AG09309 (cell line): ENCODE results near the gene TBR1.

Source experiments
- DNase-seq: peaks from one replicate; pipeline ENCODE4 v3.0.0-alpha.2; 2010; ENCODE audit warnings: low read depth
- H3K4me3 ChIP-seq: 2 replicates; pipeline ENCODE4 v1.5.1; 2011; ENCODE audit warnings: mild to moderate bottlenecking, low read depth, low read length, moderate library complexity; ENCODE audit not compliant: control insufficient read depth
- TF ChIP-seq, protein P1 (sequence below): IDR thresholded peaks from 2 replicates; pipeline ENCODE4 v1.5.1; 2011; ENCODE audit warnings: mild to moderate bottlenecking, low read depth, low read length, inconsistent platforms; ENCODE audit not compliant: insufficient read depth, control insufficient read depth; ENCODE audit errors: missing control alignments

The TBR1 gene

DNA sequence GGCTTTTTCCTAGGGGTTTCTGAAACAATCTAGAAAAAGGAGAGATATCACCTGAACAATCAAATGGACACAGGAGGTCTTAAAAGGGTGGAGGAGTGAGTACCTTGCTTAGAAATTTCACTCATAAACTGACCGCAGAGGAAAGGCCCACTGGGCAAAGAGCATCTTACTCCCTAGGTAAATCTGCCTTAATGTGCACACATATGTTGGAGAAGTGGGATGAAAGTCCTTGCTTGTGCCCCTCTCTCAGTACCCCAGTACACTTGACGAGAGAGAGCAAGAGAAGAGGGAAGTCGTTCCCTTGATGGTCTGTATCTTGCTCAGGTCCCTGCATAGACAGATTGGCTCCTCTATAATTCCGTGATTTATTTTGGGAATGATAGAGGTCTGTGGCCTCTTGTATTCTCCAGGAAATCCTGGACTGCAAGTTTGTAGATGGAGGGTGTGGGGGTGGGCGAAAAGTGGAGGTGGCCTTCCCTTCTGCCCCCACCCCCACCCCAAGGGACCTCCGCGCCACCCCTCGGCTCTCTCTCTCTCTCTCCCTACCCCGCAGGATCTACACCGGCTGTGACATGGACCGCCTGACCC is 6.8 kb downstream of the TBR1 start:
- TF ChIP-seq, protein P1, sequence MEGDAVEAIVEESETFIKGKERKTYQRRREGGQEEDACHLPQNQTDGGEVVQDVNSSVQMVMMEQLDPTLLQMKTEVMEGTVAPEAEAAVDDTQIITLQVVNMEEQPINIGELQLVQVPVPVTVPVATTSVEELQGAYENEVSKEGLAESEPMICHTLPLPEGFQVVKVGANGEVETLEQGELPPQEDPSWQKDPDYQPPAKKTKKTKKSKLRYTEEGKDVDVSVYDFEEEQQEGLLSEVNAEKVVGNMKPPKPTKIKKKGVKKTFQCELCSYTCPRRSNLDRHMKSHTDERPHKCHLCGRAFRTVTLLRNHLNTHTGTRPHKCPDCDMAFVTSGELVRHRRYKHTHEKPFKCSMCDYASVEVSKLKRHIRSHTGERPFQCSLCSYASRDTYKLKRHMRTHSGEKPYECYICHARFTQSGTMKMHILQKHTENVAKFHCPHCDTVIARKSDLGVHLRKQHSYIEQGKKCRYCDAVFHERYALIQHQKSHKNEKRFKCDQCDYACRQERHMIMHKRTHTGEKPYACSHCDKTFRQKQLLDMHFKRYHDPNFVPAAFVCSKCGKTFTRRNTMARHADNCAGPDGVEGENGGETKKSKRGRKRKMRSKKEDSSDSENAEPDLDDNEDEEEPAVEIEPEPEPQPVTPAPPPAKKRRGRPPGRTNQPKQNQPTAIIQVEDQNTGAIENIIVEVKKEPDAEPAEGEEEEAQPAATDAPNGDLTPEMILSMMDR = no peak
- no peak overlapping the region for H3K4me3 ChIP-seq
- no peak for DNase-seq

DNA sequence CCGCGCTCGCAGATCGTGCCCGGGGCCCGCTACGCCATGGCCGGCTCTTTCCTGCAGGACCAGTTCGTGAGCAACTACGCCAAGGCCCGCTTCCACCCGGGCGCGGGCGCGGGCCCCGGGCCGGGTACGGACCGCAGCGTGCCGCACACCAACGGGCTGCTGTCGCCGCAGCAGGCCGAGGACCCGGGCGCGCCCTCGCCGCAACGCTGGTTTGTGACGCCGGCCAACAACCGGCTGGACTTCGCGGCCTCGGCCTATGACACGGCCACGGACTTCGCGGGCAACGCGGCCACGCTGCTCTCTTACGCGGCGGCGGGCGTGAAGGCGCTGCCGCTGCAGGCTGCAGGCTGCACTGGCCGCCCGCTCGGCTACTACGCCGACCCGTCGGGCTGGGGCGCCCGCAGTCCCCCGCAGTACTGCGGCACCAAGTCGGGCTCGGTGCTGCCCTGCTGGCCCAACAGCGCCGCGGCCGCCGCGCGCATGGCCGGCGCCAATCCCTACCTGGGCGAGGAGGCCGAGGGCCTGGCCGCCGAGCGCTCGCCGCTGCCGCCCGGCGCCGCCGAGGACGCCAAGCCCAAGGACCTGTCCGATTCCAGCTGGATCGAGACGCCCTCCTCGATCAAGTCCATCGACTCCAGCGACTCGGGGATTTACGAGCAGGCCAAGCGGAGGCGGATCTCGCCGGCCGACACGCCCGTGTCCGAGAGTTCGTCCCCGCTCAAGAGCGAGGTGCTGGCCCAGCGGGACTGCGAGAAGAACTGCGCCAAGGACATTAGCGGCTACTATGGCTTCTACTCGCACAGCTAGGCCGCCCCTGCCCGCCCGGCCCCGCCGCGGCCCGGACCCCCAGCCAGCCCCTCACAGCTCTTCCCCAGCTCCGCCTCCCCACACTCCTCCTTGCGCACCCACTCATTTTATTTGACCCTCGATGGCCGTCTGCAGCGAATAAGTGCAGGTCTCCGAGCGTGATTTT is 7.6 kb downstream of the TBR1 start:
- TF ChIP-seq, protein P1 = no peak
- no peak overlapping the region; the same call in 1 of the 2 replicates for H3K4me3 ChIP-seq
- DNase-seq = no peak

DNA sequence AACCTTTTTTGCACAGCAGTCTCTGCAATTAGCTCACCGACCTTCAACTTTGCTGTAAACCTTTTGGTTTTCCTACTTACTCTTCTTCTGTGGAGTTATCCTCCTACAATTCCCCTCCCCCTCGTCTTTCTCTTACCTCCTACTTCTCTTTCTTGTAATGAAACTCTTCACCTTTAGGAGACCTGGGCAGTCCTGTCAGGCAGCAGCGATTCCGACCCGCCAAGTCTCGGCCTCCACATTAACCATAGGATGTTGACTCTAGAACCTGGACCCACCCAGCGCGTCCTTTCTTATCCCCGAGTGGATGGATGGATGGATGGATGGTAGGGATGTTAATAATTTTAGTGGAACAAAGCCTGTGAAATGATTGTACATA is 8.3 kb downstream of the TBR1 start:
- no peak overlapping the region for H3K4me3 ChIP-seq
- TF ChIP-seq, protein P1 = no peak
- DNase-seq = no peak

DNA sequence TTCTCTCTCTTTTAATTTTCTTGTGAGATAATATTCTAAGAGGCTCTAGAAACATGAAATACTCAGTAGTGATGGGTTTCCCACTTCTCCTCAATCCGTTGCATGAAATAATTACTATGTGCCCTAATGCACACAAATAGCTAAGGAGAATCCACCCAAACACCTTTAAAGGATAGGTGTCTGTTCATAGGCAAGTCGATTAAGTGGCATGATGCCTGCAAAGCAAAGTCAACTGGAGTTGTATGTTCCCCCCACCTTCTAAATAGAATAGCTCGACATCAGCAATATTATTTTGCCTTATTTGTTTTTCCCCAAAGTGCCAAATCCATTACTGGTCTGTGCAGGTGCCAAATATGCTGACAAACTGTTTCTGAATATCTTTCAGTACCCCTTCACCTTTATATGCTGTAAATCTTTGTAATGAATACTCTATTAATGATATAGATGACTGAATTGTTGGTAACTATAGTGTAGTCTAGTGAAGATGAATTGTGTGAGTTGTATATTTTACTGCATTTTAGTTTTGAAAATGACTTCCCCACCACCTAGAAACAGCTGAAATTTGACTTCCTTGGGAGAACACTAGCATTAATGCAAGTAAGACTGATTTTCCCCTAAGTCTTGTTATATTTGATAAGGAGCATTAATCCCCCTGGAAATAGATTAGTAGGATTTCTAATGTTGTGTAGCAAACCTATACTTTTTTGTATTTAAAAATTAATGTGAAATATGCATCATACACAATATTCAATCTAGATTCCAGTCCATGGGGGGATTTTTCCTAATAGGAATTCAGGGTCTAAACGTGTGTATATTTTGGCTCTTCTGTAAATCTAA is 9.0 kb downstream of the TBR1 start:
- TF ChIP-seq, protein P1 = no peak
- no peak overlapping the region for H3K4me3 ChIP-seq
- no peak for DNase-seq

DNA sequence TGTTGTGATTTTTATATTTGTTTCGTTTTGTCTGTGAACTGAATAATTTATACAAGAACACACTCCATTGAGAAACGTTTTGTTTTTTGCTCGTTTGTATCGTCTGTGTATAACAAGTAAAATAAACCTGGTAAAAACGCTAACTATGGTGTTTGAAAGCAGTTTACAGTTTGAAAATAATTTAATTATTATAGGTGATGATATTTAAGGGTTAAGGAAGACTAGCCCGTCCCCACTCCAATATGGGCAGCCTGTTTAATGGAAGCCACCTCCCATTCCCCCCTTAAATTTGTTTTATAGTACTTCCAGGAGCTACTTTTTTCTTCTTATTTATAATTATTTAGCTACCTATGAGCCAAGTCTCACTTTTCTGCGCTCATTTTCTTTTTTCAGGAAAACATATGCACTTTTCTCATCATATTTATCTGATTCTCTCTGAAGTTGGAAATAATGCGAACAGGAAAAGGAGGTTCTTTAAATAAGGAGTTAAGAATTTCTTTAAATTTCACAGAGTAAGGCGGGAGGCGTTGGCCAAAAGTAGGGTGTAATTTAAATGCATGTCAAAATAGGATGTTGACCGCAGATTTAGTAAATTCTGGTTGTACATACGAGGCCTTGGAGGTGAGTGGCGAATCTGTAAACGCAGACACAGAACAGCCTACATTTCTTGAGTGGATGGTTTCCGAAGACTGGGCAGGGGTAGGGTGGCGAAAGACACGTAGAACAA is 9.8 kb downstream of the TBR1 start:
- TF ChIP-seq, protein P1 = no peak
- DNase-seq = no peak
- H3K4me3 ChIP-seq = no peak overlapping the region

DNA sequence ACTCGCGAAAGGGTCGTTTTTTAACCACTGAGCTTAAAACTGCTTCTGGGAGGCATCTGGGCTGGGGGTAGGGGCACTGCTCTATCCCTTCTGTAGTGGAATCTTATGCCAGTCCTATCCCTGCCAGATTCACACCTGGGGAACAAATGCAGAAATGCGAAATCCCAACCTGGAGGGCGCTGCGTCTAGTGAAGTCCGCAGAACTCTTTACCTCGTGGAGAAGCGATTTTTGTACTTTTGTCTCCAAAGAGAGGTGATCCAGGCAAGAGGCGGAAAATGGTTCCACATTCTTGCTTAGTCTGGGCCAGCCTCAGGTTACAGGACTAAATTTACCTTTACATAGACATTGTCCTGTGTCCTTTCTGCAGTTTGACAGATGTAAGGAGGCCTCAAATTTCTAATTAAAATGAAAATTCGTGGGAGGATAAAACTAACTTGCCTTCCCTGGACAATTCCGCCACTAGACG is 10.4 kb downstream of the TBR1 start:
- no peak overlapping the region for H3K4me3 ChIP-seq
- no peak for DNase-seq
- TF ChIP-seq, protein P1 = no peak
